ENCODE measurements around the gene NIPA2. TPM values are rescaled to one million over a fixed set of nuclear protein-coding genes. Genes with fewer than 3 reads are reported as not detected.

Gene NIPA2
- total RNA-seq, 1 donor from 2014 or later, result 43.6 TPM

- Histone ChIP-seq H3K27me3 (ENCODE audit: low read depth) (no peaks in the 10 kb centered on the region), H3K4me3 (no peak overlapping the region), H3K9me3 (no peaks in the 10 kb centered on the region), H3K36me3 (peaks cover 99% of the 10 kb centered on the region), H3K4me1 (no peaks in the 10 kb centered on the region), H3K27ac (no peak overlapping the region)
- TF ChIP-seq CTCF (IDR thresholded peaks at IDR 0.05), result no peak
- no peak for DNase-seq
- peak in 1 of 2 donors; percentile 16 for ATAC-seq
- intact Hi-C loops (cut with DNase I), result no loop called here
These were observed 65.0 kb downstream of the NIPA2 start for GRCh38 chr15:22903427-22903826.

- peak; percentile 8 to 11 for ATAC-seq
- H3K27ac ChIP-seq, result no peak overlapping the region
- no peak for DNase-seq
- no peaks in the 10 kb centered on the region for H3K9me3 ChIP-seq
- intact Hi-C loops (cut with DNase I), result no loop called here
- H3K4me3 ChIP-seq, result no peak overlapping the region
- H3K36me3 ChIP-seq, result peaks cover 99% of the 10 kb centered on the region
- no peaks in the 10 kb centered on the region for H3K4me1 ChIP-seq
- no peak for TF ChIP-seq CTCF (IDR thresholded peaks at IDR 0.05)
- no peaks in the 10 kb centered on the region for H3K27me3 ChIP-seq (ENCODE audit: low read depth)
These were observed 65.6 kb downstream of the NIPA2 start for GRCh38 chr15:22903961-22904534.

GRCh38 chr15:22904736-22905135, 66.3 kb downstream of the NIPA2 start:
- Histone ChIP-seq H3K9me3 (no peaks in the 10 kb centered on the region), H3K27me3 (ENCODE audit: low read depth) (no peaks in the 10 kb centered on the region), H3K4me3 (no peak overlapping the region), H3K4me1 (no peaks in the 10 kb centered on the region), H3K27ac (no peak overlapping the region), H3K36me3 (peaks cover 99% of the 10 kb centered on the region)
- DNase-seq (no peak), ATAC-seq (no peak)
- TF ChIP-seq CTCF (IDR thresholded peaks at IDR 0.05), result no peak
- intact Hi-C loops (cut with DNase I), result no loop called here

GRCh38 chr15:22907161-22907950, 68.9 kb downstream of the NIPA2 start:
- intact Hi-C loops (cut with DNase I), result no loop called here
- TF ChIP-seq CTCF (IDR thresholded peaks at IDR 0.05), result no peak
- H3K36me3 ChIP-seq, result peaks cover 100% of the 10 kb centered on the region

GRCh38 chr15:22908830-22909229, 70.4 kb downstream of the NIPA2 start:
- no peak for TF ChIP-seq CTCF (IDR thresholded peaks at IDR 0.05)
- peaks cover 100% of the 10 kb centered on the region for H3K36me3 ChIP-seq
- ATAC-seq, result no peak

More at GRCh38 chr15:22907161-22907950, 68.9 kb downstream of the NIPA2 start:
- Histone ChIP-seq H3K4me3 (no peak overlapping the region), H3K27me3 (ENCODE audit: low read depth) (no peaks in the 10 kb centered on the region), H3K4me1 (no peaks in the 10 kb centered on the region), H3K9me3 (no peaks in the 10 kb centered on the region), H3K27ac (no peak overlapping the region)
- ATAC-seq (no peak), DNase-seq (no peak)

More at GRCh38 chr15:22908830-22909229, 70.4 kb downstream of the NIPA2 start:
- no peak for DNase-seq
- no peak overlapping the region for H3K27ac ChIP-seq
- no peaks in the 10 kb centered on the region for H3K4me1 ChIP-seq
- no peaks in the 10 kb centered on the region for H3K9me3 ChIP-seq
- H3K4me3 ChIP-seq, result no peak overlapping the region
- intact Hi-C loops (cut with DNase I), result no loop called here
- H3K27me3 ChIP-seq (ENCODE audit: low read depth), result no peaks in the 10 kb centered on the region

All from lower lobe of right lung (tissue), 2 donors.